Activated CD4-positive, alpha-beta memory T cell treated with anti-CD3 and anti-CD28 coated beads for 36 hours (primary cell): ENCODE results near the gene SLC12A4. TPM values are rescaled to one million over a fixed set of nuclear protein-coding genes. Genes with fewer than 3 reads are reported as not detected.
"Not testable (repeated sequence)": the region's sequence is repeated elsewhere in the genome, so short reads cannot be mapped to it uniquely, and the experiment has no call there.

Source experiments
- CTCF ChIA-PET: fragments of 350-600 bp; sonication (Branson Sonifier 250); formaldehyde crosslinking; loops from one replicate; lab custom pipeline; 2021; ENCODE audit warnings: antibody characterized with exemption, inconsistent platforms; lab: Charles Lee
- POLR2A ChIA-PET: fragments of 350-600 bp; sonication (Branson Sonifier 250); formaldehyde crosslinking; loops from one replicate; lab custom pipeline; 2021; ENCODE audit warnings: antibody characterized with exemption; lab: Charles Lee
- DNase-seq: peaks from one replicate; pipeline ENCODE4 v3.0.0-alpha.2; 2020
- H3K27ac Mint-ChIP-seq: one replicate; pipeline ENCODE4 v1.8.0; 2021; ENCODE audit warnings: mixed read lengths
- H3K27me3 Mint-ChIP-seq: one replicate; pipeline ENCODE4 v1.8.0; 2021; ENCODE audit warnings: mixed read lengths
- H3K36me3 Mint-ChIP-seq: one replicate; pipeline ENCODE4 v1.8.0; 2021; ENCODE audit warnings: mixed read lengths
- H3K4me1 Mint-ChIP-seq: one replicate; pipeline ENCODE4 v1.8.0; 2021; ENCODE audit warnings: low read depth, mixed read lengths
- H3K4me3 Mint-ChIP-seq: one replicate; pipeline ENCODE4 v1.8.0; 2021; ENCODE audit warnings: mild to moderate bottlenecking, mixed read lengths
- H3K9me3 Mint-ChIP-seq: one replicate; pipeline ENCODE4 v1.8.0; 2021; ENCODE audit warnings: mixed read lengths
- intact Hi-C: fragments of 100-400 bp; cut with micrococcal nuclease; formaldehyde crosslinking; loops from one replicate; pipeline ENCODE4 v1.15.1; 2023
- total RNA-seq, 2 experiments: library from RNA; stranded (reverse); gene quantifications; one replicate each; pipeline ENCODE4 v1.2.3, GENCODE V29; 2021

The SLC12A4 gene
- total RNA-seq, 2 experiments from 2014 or later, result 27.1 to 29.9 TPM

DNA sequence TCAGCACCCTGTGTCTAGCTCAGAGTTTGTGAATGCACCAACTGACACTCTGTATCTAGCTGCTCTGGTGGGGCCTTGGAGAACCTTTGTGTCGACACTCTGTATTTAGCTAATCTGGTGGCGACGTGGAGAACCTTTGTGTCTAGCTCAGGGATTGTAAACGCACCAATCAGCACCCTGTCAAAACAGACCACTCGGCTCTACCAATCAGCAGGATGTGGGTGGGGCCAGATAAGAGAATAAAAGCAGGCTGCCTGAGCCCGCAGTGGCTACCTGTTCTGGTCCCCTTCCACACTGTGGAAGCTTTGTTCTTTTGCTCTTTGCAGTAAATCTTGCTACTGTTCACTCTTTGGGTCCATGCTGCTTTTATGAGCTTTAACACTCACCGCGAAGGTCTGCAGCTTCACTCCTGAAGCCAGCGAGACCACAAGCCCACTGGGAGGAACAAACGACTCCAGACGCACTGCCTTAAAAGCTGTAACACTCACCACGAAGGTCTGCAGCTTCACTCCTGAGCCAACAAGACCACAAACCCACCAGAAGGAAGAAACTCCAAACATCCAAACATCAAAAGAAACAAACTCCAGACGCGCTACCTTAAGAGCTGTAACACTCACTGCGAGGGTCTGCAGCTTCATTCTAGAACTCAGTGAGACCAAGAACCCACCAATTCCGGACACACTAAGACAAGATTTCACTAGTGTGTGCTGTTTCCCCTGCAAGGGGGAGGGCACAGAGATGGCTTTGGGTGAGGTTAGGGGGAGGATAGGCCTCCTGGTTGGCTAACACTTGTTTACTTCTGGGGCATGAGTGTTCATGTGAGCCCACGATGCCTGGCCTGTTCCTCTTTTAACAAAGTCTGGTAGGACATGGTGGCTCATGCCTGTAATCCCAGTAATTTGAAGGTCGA, 30.6 kb upstream of the SLC12A4 start, which contains the start of gene DPEP2:
Gene DPEP2 (minus strand): TSS at position 706 of the 910 bp plus-strand sequence. CDS start 6,272 bp downstream, outside the sequence.
- H3K36me3 Mint-ChIP-seq, H3K9me3 Mint-ChIP-seq, H3K27me3 Mint-ChIP-seq: not testable (repeated sequence)
- ChIA-PET POLR2A (interaction anchor here (1.5 to 2.5 kb wide), 3 partner anchors 24 to 87 kb away, joined by 5 to 10 read pairs (median 5); partner anchors contain the start of genes DDX28, DUS2 and NFATC3), CTCF (interaction anchor here (0.6 to 4.3 kb wide), 2 partner anchors 8 to 42 kb away, joined by 3 to 14 read pairs; no protein-coding TSS in a partner anchor)
- Mint-ChIP-seq H3K4me3 (peak within 1 kb of the TSS; percentile 72), H3K4me1 (peaks cover 53% of the 10 kb centered on the region), H3K27ac (peak within 1 kb of the TSS; percentile 88)
- intact Hi-C loops, result loop anchor here (2.0 to 5.0 kb wide), 3 partner anchors 30 to 83 kb away; partner anchors contain the start of genes PSMB10 and SLC12A4
- peak; percentile 77 for DNase-seq

DNA sequence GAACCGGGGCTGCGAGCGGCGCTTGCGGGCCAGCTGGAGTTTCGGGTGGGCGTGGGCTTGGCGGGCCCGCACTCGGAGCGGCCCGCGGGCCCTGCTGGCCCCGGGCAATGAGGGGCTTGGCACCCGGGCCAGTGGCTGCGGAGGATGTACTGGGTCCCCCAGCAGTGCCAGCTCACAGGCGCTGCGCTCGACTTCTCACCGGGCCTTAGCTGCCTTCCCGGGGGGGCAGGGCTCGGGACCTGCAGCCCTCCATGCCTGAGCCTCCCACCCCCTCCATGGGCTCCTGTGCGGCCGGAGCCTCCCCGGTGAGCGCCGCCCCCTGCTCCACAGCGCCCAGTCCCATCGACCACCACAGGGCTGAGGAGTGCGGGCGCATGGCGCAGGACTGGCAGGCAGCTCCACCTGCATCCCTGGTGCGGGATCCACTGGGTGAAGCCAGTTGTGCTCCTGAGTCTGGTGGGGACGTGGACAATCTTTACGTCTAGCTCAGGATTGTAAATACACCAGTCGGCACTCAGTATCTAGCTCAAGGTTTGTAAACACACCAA, 29.9 kb upstream of the SLC12A4 start:
- CTCF ChIA-PET, result interaction anchor here (0.6 to 4.3 kb wide), 2 partner anchors 9 to 42 kb away, joined by 3 to 14 read pairs; no protein-coding TSS in a partner anchor
- DNase-seq, H3K9me3 Mint-ChIP-seq, H3K4me3 Mint-ChIP-seq, H3K27me3 Mint-ChIP-seq, H3K36me3 Mint-ChIP-seq: not testable (repeated sequence)
- Mint-ChIP-seq H3K27ac (peak overlapping the region; percentile 88), H3K4me1 (peaks cover 60% of the 10 kb centered on the region)
- intact Hi-C loops, result loop anchor here (2.0 to 5.0 kb wide), 3 partner anchors 30 to 84 kb away; partner anchors contain the start of genes PSMB10 and SLC12A4
- POLR2A ChIA-PET, result interaction anchor here (1.5 to 2.5 kb wide), 3 partner anchors 24 to 87 kb away, joined by 5 to 10 read pairs (median 5); partner anchors contain the start of genes DDX28, DUS2 and NFATC3

DNA sequence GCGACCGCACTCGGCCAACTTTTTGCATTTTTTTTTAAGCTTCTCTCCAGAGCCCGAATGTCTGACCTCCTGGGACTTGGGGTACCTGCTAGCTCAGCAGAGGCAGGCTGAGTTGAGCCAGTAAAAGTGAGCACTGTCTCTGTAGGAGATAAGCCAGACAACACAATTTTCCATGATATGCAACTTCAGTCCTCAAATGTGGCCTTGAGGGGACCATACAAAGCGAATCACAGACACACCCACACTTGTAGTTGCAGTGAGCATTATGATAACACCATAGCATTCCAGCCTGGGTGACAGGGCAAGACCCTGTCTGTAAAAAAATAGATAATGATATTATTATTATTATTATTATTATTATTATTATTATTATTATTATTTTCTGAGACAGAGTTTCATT, 28.2 kb upstream of the SLC12A4 start:
- ChIA-PET POLR2A (no interaction called here), CTCF (interaction anchor here (1.0 to 1.1 kb wide), 2 partner anchors 9 to 44 kb away, joined by 3 to 5 read pairs; no protein-coding TSS in a partner anchor)
- H3K9me3 Mint-ChIP-seq, result no peaks in the 10 kb centered on the region
- no peak overlapping the region for H3K4me3 Mint-ChIP-seq
- intact Hi-C loops, result loop anchor here (5.0 kb wide), 2 partner anchors 59 to 86 kb away; partner anchors contain the start of gene PSMB10
- no peaks in the 10 kb centered on the region for H3K27me3 Mint-ChIP-seq
- H3K36me3 Mint-ChIP-seq, result no peaks in the 10 kb centered on the region
- no peak for DNase-seq
- H3K27ac Mint-ChIP-seq, result peak overlapping the region; percentile 64
- H3K4me1 Mint-ChIP-seq, result peaks cover 63% of the 10 kb centered on the region

DNA sequence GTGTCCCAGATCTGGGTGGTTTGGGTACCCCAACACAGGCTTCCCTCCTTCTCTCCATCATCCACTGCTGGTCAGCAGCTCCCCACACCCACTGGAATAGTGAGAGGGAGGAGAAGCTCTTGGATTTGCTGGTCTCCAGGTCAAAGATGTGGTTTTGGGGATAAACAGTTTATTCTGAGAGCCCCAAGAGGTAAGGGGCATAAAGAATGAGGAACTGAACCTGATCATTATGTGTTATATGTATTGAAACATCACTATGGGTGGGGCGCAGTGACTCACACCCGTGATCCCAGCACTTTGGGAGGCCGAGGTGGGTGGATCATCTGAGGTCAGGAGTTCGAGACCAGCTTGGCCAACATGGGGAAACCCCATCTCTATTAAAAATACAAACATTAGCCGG, 27.0 kb upstream of the SLC12A4 start:
- H3K4me1 Mint-ChIP-seq, result peaks cover 56% of the 10 kb centered on the region
- intact Hi-C loops, result loop anchor here (5.0 kb wide), 2 partner anchors 58 to 87 kb away; partner anchors contain the start of gene PSMB10
- ChIA-PET CTCF (interaction anchor here (0.6 to 2.3 kb wide), 3 partner anchors 11 to 241 kb away, joined by 3 to 19 read pairs (median 3); no protein-coding TSS in a partner anchor), POLR2A (interaction anchor here (0.6 kb wide), 1 partner anchor 95 kb away, joined by 3 read pairs; no protein-coding TSS in a partner anchor)
- H3K9me3 Mint-ChIP-seq, result no peaks in the 10 kb centered on the region
- H3K4me3 Mint-ChIP-seq, result peak overlapping the region; percentile 31
- peak overlapping the region; percentile 59 for H3K27ac Mint-ChIP-seq
- H3K36me3 Mint-ChIP-seq, result no peaks in the 10 kb centered on the region
- DNase-seq, result peak; percentile 53
- H3K27me3 Mint-ChIP-seq, result no peaks in the 10 kb centered on the region

DNA sequence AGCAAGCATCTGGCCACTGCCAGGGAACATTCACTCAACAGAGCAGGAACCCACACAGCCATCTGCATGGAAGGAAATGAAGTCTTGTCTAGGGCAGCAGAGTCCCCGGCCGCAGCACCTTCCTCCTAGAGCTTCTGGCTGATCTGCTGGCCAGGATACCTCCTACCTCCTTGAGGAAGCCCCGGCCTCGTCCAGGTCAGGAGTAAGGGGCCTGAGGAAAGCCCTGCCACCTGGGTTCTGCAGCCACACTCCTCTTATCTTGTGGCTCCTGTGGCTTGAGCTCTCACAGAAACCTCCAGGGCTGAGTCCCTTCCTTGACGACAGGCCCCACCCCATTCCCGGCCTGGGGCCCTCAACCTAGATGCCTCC, 25.6 kb upstream of the SLC12A4 start:
- Mint-ChIP-seq H3K27ac (peak overlapping the region; percentile 94), H3K4me1 (peaks cover 42% of the 10 kb centered on the region), H3K4me3 (peak overlapping the region; percentile 73)
- H3K27me3 Mint-ChIP-seq, H3K9me3 Mint-ChIP-seq, H3K36me3 Mint-ChIP-seq, intact Hi-C loops: not testable (repeated sequence)
- ChIA-PET POLR2A (interaction anchor here (1.3 kb wide), 1 partner anchor 28 kb away, joined by 3 read pairs; no protein-coding TSS in a partner anchor), CTCF (interaction anchor here (0.6 to 2.3 kb wide), 11 partner anchors 9 to 235 kb away, joined by 3 to 19 read pairs (median 4); partner anchors contain the start of gene DUS2)
- DNase-seq, result peak; percentile 22

DNA sequence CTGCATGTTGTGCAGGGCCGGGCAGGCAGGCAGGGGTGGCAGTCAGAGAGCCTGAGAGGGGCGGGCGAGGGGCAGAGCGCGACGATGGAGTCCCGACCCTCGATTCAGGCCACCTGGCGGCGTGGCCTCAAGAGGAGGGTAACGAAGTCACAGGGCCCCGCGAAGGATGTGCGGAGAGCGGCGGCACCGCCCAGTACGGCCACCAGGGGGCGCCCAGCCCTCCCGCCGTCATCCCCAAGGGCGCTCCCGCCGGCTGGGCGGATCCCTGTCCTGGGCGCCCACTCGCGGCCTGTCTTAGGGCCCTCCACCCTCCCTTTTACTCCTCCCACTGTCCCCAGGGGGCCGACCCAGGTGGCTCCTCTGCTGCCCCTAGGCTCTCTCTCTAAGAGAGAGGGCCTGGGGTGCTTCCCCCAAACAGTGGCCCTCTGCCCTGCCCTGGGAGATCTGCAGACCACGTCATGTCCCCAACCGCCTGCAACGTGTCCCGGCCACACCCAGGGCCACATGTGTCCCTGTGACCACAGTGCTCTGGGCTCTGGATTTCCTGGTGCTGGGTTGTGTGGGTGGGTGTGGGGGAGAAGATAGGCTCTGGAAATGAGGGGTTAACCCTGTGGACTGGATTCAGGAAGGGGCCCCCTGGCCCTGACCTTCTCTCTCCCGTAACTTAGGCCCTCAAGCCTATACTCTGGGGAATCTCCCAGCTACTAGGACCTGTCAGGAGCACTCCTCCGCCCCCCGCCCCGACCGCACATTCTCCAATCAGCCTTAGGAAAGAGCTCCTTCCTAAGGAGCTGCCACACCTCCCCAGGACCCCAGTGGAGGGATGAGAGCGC, 25.0 kb upstream of the SLC12A4 start:
- Mint-ChIP-seq H3K4me3 (peak overlapping the region; percentile 73), H3K9me3 (no peaks in the 10 kb centered on the region), H3K4me1 (peaks cover 37% of the 10 kb centered on the region), H3K27me3 (no peaks in the 10 kb centered on the region), H3K27ac (peak overlapping the region; percentile 94), H3K36me3 (no peaks in the 10 kb centered on the region)
- CTCF ChIA-PET, result interaction anchor here (0.6 to 2.3 kb wide), 11 partner anchors 8 to 235 kb away, joined by 3 to 19 read pairs (median 4); partner anchors contain the start of gene DUS2
- intact Hi-C loops, result loop anchor here (1.0 to 2.0 kb wide), 4 partner anchors 29 to 236 kb away; partner anchors contain the start of genes DDX28 and DUS2
- POLR2A ChIA-PET, result interaction anchor here (1.3 kb wide), 1 partner anchor 29 kb away, joined by 3 read pairs; no protein-coding TSS in a partner anchor
- peak; percentile 90 for DNase-seq

DNA sequence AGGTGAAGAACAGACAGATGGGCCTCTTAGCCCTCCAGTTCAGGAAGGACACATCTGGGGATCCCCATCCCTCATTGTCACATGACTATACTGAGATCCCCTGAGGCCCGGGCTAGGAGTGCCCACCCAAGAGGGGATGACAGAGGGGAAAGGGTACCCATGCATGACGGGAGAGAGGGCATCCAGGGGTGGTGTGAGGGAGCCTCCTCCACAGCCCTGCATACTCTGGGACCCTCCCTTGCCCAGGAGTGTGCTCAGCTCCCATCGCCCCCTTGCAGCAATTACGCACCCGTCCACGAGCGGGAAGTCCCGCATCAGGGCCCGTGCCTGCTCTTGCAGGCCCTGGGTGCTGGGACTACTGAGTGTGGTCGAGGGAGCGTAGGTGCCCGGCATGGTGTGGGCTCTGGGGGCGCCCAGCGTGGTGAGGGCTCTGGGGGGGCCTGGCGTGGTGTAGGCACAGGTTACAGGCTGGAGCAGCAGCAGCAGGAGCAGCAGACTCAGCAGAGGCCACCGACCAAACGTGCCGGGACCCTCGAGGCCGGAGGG, 24.3 kb upstream of the SLC12A4 start:
- no peaks in the 10 kb centered on the region for H3K9me3 Mint-ChIP-seq
- CTCF ChIA-PET, result interaction anchor here (1.2 to 2.0 kb wide), 2 partner anchors 30 to 48 kb away, joined by 6 to 9 read pairs; partner anchors contain the start of genes DDX28 and DUS2
- peak overlapping the region; percentile 23 for H3K27ac Mint-ChIP-seq
- no peaks in the 10 kb centered on the region for H3K27me3 Mint-ChIP-seq
- H3K4me3 Mint-ChIP-seq, result no peak overlapping the region
- no peak for DNase-seq
- no peaks in the 10 kb centered on the region for H3K36me3 Mint-ChIP-seq
- POLR2A ChIA-PET, result no interaction called here
- H3K4me1 Mint-ChIP-seq, result peaks cover 35% of the 10 kb centered on the region
- intact Hi-C loops, result loop anchor here (1.0 to 2.0 kb wide), 4 partner anchors 30 to 237 kb away; partner anchors contain the start of genes DDX28 and DUS2

DNA sequence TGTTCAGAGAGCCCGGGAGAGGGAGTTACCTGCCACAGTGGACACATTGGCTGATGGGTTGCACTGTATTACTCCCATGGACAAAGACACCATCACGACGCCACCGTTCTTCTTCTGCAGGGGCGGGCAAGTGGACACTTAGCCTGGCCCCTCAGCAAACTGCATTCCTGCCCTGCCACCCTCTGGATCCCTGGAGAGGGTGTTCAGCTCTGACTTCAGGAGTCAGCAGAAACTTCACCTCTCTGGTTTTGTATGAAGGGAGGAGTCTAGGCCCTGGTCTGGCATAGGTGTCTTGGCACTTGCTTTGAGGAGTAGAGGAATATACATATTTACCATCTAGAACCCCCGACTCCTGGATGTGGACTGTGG, 21.6 kb upstream of the SLC12A4 start:
- Mint-ChIP-seq H3K27ac (no peak overlapping the region), H3K4me1 (peaks cover 19% of the 10 kb centered on the region), H3K27me3 (no peaks in the 10 kb centered on the region), H3K9me3 (no peaks in the 10 kb centered on the region), H3K4me3 (no peak overlapping the region), H3K36me3 (no peaks in the 10 kb centered on the region)
- CTCF ChIA-PET, result interaction anchor here (1.5 kb wide), 1 partner anchor 9 kb away, joined by 5 read pairs; no protein-coding TSS in a partner anchor
- no peak for DNase-seq
- intact Hi-C loops, result no loop called here
- POLR2A ChIA-PET, result no interaction called here

DNA sequence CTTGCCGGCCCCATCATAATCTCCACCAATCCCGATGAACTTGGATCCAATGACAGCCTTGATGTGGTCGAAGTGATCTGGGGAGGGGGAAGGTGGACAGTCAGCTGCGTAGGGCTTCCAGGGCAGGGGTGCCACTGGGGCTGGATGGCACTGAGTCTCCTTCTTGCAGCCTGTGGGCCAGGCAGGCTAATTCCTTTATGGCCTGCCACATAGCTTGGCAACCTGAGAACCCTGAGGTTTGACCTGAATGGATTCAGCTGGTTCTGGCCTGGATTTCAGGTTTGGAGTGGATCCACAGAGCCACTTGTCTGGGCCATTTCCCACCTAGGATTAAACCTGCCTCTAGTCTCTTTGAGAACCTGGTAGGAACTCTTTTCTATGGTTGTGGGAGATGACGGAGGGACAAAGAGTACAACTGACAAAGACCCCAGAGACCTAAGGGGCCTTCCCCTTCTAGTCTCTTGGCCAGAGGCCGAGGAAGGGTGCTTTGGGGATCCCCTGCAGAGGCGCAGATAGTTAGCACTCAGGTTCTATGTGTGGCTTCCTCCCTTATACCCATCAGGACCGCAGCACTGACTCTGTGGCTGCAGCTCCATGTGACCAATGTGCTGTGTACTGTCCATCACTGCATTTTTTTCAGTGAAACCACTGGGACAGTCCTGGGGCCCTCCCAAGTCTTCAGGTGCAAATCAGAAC, 21.0 kb upstream of the SLC12A4 start:
- Mint-ChIP-seq H3K4me1 (peaks cover 19% of the 10 kb centered on the region), H3K4me3 (no peak overlapping the region), H3K9me3 (no peaks in the 10 kb centered on the region), H3K27me3 (no peaks in the 10 kb centered on the region), H3K27ac (no peak overlapping the region), H3K36me3 (no peaks in the 10 kb centered on the region)
- intact Hi-C loops, result no loop called here
- POLR2A ChIA-PET, result interaction anchor here (0.6 kb wide), 1 partner anchor 237 kb away, joined by 3 read pairs; no protein-coding TSS in a partner anchor
- no peak for DNase-seq
- CTCF ChIA-PET, result no interaction called here

DNA sequence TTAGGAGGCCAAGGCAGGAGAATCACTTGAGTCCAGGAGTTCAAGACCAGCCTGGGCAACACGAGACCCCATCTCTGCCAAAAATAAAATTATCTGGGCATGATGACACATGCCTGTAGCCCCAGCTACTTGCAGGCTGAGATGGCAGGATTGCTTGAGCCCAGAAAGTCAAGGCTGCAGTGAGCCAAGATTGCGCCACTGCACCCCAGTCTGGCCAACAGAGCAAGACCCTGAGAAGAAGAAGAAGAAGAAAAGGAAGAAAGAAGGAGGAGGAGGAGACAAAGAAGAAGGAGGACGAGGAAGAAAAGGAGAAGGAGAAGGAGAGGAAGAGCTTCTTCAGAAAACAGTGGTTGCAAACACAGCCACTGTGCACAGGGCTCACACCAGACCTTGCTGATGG, 20.2 kb upstream of the SLC12A4 start:
- no peaks in the 10 kb centered on the region for H3K27me3 Mint-ChIP-seq
- peaks cover 19% of the 10 kb centered on the region for H3K4me1 Mint-ChIP-seq
- H3K27ac Mint-ChIP-seq, result no peak overlapping the region
- ChIA-PET CTCF (no interaction called here), POLR2A (interaction anchor here (0.6 kb wide), 1 partner anchor 238 kb away, joined by 3 read pairs; no protein-coding TSS in a partner anchor)
- no peak for DNase-seq
- intact Hi-C loops, result no loop called here
- H3K36me3 Mint-ChIP-seq, result no peaks in the 10 kb centered on the region
- no peaks in the 10 kb centered on the region for H3K9me3 Mint-ChIP-seq
- no peak overlapping the region for H3K4me3 Mint-ChIP-seq
